ENCODE data around the gene CETN2.
"Not testable (repeated sequence)": the region's sequence is repeated elsewhere in the genome, so short reads cannot be mapped to it uniquely, and the experiment has no call there.

The CETN2 gene

GRCh38 chrX:152830312-152831305, at the start of gene CETN2, which contains the start of gene NSDHL:
TSS of gene CETN2 (minus strand) at chrX:152830757. CDS start at chrX:152830710, 47 bp downstream.
TSS of gene NSDHL (plus strand) at chrX:152831063. CDS start at chrX:152846325, 15,262 bp downstream.
- DNase-seq (ENCODE audit: low read depth) = peak; percentile 88

DNA sequence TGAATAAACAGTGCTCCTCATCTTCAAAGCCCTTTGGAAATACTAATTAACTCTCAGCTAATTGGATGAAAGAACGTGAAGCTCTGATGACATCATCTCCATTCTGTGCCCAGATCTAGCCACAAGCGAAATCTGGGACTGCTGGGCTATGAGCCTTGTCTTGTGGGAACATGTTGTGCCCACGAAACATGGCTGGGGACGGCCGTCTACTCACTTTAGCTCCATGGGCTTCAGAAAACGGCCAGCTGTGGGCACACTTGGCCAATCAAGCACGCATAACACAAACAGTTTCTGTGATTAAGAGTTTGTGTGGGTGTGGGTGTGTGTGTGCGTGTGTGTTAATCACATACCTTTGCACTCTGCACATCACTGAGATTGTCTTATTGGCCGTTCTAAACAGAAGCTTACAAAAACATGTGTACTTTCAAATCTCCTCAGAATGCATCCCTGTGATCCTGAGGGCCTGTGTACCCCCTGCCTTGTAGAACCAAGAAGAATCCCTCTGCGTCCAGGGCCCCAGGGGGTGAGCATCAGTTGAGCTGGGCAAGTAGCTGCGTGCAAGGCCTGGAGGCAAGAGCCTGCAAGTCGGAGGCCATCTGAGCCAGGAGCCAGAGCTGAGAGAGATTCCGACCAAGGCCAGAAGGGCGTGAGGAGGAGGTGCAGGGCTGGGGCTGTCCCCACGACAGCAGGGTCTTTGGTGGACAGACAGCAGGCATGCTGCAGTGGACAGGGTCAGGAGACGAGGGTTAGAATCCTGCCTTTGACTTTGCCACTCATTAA, 48.6 kb upstream of the CETN2 start:
- no peak for DNase-seq (ENCODE audit: low read depth)

DNA sequence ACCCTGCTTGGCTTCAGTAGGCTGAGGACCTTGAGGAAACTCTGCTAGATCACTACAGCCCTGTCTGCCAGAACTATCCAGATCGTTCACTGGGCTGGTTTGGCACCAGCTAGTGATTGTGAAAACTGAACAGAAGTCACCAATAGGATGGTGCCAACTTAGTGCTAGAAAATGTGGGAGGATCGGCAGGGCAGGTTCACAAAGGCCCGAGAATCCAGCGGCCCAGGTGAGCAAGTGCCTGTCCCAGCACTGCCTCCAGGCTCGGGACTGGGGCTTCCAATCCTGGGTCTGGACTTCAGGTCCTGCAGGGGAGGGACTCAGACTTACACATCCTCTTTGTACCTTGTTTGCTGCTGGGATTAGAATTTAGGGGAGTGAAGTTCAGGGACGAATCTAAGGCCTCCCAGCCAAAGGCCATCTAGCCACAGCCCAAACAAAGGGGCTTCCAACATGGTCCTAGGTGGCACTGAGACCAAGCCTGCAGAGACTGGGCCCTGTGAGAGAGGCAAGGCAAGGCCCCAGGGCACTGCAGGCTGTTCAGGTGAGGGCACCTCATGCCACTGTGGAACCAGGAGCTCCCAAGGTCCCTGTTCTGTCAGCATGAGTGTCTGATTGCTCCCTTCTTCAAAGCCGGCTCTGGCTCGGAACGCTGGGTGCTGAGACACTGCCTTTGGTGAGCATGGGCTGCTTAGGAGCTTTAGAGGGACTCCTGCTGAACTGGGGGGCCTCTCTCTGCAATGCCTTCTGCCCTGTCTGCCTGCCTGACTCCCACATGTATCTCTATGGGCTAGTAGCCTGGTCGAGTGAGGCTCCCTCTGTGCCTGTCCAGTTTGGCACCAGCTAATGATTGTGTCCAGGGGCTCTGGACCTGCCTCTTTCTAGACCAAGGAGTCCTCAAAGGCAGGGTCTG, 46.6 kb upstream of the CETN2 start:
- DNase-seq (ENCODE audit: low read depth) = no peak

DNA sequence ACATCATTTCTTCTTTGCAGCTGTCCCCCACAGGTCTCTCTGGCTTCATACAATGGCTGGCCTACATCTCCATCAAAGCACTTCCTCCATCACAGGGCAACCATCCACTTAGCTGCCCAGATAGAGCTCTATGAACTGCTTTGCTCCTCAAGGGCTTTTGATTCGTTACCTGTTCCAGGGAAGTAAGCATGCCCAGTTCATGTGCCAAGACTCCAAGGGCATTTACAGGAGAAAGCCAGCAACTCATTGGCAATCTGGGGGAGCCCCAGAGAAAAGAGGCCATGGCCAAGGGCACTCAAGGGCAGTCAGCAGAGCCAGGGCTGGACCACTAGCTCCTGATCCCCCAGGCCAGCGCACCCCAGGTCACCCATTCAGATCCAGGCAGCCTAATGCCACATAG, 42.8 kb upstream of the CETN2 start:
- DNase-seq (ENCODE audit: low read depth) = no peak

DNA sequence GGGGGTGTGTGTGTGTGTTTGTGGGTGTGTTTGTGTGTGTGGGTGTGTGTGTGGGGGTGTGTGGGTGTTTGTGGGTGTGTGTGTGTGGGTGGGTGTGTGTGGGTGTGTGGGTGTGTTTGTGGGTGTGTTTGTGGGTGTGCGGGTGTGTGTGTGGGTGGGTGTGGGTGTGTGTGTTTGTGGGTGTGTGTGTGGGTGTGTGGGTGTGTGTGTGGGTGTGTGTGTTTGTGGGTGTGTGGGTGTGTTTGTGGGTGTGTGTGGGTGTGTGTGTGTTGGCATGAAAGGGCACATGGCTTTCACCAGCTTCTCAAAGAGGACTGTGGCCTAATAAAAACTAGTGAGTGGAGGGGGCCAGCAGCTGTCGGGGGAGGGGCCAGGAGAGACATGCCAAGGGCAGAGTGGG, 42.0 kb upstream of the CETN2 start:
- DNase-seq (ENCODE audit: low read depth) = no peak

DNA sequence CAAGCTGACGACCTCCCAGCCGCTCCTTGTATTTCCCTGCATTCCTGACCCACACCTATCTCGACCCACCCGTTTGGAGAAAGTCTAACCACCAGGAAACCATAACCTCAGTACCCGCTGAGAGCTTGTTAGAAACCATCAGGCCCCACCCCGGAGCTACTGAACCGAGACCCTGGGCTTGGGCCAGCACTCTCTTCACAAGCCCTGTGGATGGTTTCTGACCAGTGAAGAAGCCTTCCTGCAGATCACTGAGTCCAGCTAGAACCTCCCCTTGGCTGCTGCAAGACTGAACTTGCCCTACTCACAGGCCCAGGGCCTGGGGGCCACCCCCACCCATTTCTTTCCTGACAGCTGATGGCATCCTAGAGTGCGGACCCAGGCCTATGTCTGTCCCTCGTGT, 40.7 kb upstream of the CETN2 start:
- no peak for DNase-seq (ENCODE audit: low read depth)

- no peak for DNase-seq (ENCODE audit: low read depth)
Observed at GRCh38 chrX:152869972-152870371, 39.4 kb upstream of the CETN2 start.

DNA sequence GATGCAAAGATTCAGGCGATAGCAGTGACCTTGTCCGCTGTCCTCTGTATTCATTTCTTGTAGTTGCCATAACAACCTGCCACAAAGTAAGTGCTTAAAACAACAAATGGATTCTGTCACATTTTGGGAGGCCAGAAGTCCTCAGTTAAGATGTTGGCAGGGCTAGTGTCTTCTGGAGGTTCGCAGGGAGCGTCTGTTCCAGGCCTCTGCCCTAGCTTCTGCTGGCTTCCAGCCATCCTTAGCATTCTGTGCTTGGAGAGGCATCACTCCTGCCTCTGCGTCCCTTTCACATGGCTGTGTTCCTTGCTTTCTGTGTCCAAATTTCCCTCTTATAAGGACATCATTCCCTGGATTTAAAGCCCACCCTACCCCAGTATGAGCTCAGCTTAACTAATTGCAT, 35.8 kb upstream of the CETN2 start:
- no peak for DNase-seq (ENCODE audit: low read depth)

- no peak for DNase-seq (ENCODE audit: low read depth)
Observed at GRCh38 chrX:152865232-152865920, 34.8 kb upstream of the CETN2 start.

GRCh38 chrX:152861826-152862225, 31.3 kb upstream of the CETN2 start:
- no peak for DNase-seq (ENCODE audit: low read depth)

- no peak for DNase-seq (ENCODE audit: low read depth)
Observed at GRCh38 chrX:152861116-152861515, 30.6 kb upstream of the CETN2 start.

GRCh38 chrX:152853986-152854385, 23.4 kb upstream of the CETN2 start:
- DNase-seq (ENCODE audit: low read depth) = no peak

DNA sequence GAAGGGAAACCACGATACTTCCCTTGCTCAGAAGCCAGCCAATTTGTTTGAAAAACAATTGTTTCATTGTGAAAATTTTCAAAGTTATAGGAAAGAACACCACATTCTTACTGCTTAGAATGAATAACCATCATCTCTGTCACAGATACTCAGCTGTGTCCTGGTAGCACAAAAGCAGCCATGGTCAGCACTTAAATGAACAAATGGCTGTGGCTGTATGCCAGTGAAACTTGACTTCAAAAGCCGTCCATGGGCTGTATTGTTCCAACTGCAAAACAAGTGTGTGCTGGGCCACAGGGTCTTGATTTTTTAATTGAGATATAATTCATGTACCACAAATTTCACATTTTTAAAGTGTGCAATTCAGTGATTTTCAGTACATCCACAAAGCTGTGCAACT, 19.9 kb upstream of the CETN2 start:
- DNase-seq (ENCODE audit: low read depth) = no peak

DNA sequence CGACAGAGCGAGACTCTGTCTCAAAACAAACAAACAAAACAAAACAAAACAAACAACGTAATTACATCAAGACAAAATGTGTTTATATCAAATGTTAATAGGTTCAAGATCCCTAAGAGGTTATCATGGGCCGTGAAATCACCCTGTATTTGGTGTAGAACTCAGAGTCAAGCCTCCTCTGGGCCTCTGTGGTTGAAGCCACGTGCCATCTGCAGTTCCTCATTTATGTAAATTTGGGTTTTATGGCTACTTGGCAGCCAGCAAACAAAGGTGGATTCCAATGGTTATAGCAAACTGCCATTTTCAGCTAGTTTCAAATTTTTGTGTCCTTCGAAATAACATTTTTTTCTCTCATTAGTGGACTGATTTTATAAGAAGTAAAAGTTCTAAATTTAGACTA, 16.7 kb upstream of the CETN2 start:
- DNase-seq (ENCODE audit: low read depth) = no peak

DNA sequence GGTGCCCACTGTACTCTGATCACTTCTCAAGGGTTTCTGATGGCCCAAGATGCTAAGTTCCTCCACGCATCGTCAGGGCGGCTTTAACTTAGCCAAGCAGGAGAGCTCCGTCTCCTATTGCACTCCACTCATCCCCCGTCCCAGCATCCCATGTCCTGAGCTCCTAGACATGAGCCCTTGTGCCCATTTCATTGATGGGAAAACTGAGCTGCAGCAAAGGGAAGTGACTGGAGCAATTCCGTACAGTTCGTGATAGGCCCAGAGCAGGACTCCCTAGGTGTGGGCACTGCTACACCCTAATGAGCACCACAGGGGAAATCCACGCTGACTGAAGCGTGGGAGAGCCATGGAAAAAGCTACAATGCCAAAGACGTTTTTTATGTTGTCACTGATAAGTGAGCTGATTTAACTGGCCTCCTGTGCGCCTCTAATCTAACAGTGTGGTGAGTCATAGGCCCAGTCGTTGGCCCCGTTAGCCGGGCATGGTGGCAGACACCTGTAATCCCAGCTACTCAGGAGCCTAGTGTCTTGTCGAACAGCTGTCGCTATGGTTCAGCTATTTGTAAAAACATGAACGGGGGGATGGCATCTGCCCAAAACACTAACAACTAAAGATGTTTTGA, 15.2 kb upstream of the CETN2 start:
- no peak for DNase-seq (ENCODE audit: low read depth)

- no peak for DNase-seq (ENCODE audit: low read depth)
Observed at GRCh38 chrX:152844256-152844655, 13.7 kb upstream of the CETN2 start.

DNA sequence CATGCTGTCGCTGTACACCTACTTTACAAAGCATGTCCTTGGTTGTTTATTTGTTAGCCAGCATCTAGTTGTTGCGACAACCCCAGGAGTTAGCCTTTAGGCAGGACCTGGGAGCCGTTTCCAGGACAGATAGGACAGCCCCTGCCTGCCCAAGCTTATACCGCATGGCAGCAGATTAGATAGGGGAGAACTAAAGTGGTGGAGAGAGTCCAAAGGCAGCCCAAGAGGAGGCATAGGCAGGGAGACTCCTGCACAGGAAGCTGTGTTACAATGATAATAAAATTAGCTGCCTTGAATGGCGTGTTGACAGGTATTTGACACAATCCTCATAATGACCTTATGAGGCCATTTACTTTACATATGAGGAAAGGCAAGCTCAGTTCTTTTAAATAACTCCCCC, 13.3 kb upstream of the CETN2 start:
- no peak for DNase-seq (ENCODE audit: low read depth)

DNA sequence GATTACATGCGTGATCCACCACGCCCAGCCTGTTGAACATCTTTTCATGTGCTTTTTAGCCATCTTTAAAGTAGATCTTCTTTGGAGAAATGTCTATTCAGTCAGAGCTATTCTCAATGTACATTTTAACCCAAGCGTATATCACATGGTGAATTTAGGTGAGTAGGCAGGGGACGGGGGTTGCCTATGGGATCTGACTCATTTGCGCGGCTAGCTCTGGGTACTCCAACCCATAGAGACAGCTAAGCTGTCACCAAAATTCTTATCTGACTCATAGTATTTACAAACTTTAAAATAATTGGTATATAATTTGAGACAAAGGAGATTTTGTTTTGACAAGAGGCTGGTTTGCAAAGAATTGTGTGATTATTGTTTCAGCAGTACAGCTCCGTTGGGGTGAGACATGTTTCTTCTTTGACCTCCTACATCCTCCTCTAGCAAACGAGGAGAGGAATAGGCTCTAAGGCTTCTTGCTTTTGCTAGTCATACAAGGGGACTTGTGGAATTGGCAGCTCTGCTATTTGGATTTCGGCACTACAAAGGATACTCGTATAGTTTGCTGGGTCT, 12.3 kb upstream of the CETN2 start:
- no peak for DNase-seq (ENCODE audit: low read depth)

DNA sequence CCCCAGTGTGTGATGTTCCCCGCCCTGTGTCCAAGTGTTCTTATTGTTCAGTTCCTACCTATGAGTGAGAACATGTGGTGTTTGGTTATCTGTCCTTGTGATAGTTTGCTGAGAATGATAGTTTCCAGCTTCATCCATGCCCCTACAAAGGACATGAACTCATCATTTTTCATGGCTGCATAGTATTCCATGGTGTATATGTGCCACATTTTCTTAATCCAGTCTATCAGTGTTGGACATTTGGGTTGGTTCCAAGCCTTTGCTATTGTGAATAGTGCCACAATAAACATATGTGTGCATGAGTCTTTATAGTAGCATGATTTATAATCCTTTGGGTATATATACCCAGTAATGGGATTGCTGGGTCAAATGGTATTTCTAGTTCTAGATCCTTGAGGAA, 4.9 kb upstream of the CETN2 start:
- DNase-seq (ENCODE audit: low read depth) = not testable (repeated sequence)

- no peak for DNase-seq (ENCODE audit: low read depth)
Observed at GRCh38 chrX:152833378-152833777, 2.8 kb upstream of the CETN2 start.
